Left ventricle myocardium inferior (tissue), 1 donor: Measurements from ENCODE around the gene OVCA2. TPM values are rescaled to one million over a fixed set of nuclear protein-coding genes. Genes with fewer than 3 reads are reported as not detected.

Source experiments
- DNase-seq: peaks from one replicate; pipeline ENCODE4 v3.0.0-alpha.2; 2020
- H3K27ac ChIP-seq: fragments of 200-600 bp; replicated peaks from 2 replicates; pipeline ENCODE4 v1.8.0; 2021
- H3K27me3 ChIP-seq: fragments of 200-600 bp; 2 replicates; pipeline ENCODE4 v1.8.0; 2021; ENCODE audit warnings: low read depth
- H3K36me3 ChIP-seq: fragments of 200-600 bp; 2 replicates; pipeline ENCODE4 v1.8.0; 2021
- H3K4me1 ChIP-seq: fragments of 200-600 bp; 2 replicates; pipeline ENCODE4 v1.8.0; 2021
- H3K4me3 ChIP-seq: fragments of 200-600 bp; 2 replicates; pipeline ENCODE4 v1.8.0; 2021; ENCODE audit warnings: mild to moderate bottlenecking, moderate library complexity
- H3K9me3 ChIP-seq: fragments of 200-600 bp; replicated peaks from 2 replicates; pipeline ENCODE4 v1.8.0; 2021
- intact Hi-C: fragments of 100-400 bp; cut with micrococcal nuclease; formaldehyde crosslinking; loops from one replicate; pipeline ENCODE4 v1.11.0; 2022
- total RNA-seq: library from RNA; stranded (reverse); fragmentation: NEBNext Ultra II Directional; extraction: Animal tissue kit (Norgen Biotek cat#: 25700); gene quantifications from one replicate; pipeline ENCODE4 v1.2.1, GENCODE V29; 2021
- TF ChIP-seq, protein P1 (sequence below): fragments of 200-600 bp; IDR thresholded peaks from 2 replicates; pipeline ENCODE4 v1.8.0; 2021; ENCODE audit warnings: antibody characterized with exemption, mild to moderate bottlenecking, borderline replicate concordance
- donor health status: DM: no; HTN: yes; CAD: no; lungs with severe emphysema.

OVCA2 gene
- total RNA-seq, 1 donor from 2014 or later: 16.6 TPM

DNA sequence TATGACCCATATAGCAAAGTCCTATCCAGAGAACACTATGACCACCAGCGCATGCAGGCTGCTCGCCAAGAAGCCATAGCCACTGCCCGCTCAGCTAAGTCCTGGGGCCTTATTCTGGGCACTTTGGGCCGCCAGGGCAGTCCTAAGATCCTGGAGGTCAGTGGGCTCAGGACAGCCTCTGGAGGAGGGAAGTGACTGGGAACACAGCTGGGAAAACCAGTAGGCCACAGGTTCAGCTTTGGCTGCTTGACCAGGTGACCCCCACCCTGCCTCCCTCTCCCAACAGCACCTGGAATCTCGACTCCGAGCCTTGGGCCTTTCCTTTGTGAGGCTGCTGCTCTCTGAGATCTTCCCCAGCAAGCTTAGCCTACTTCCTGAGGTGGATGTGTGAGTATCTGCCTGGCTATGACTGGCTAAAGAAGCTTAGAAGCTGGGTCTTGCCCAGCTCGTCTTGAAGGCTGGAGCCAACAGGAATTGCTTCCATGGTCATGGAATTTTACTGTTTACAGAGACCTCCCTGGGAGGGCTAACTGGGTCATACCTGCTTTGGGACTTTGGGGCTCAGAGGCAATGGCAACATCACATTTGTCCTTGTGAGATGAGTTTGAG lies 1.5 kb upstream of the OVCA2 start:
- H3K9me3 ChIP-seq: no peaks in the 10 kb centered on the region
- intact Hi-C loops: no loop called here
- H3K4me3 ChIP-seq: no peak overlapping the region
- TF ChIP-seq, protein P1, sequence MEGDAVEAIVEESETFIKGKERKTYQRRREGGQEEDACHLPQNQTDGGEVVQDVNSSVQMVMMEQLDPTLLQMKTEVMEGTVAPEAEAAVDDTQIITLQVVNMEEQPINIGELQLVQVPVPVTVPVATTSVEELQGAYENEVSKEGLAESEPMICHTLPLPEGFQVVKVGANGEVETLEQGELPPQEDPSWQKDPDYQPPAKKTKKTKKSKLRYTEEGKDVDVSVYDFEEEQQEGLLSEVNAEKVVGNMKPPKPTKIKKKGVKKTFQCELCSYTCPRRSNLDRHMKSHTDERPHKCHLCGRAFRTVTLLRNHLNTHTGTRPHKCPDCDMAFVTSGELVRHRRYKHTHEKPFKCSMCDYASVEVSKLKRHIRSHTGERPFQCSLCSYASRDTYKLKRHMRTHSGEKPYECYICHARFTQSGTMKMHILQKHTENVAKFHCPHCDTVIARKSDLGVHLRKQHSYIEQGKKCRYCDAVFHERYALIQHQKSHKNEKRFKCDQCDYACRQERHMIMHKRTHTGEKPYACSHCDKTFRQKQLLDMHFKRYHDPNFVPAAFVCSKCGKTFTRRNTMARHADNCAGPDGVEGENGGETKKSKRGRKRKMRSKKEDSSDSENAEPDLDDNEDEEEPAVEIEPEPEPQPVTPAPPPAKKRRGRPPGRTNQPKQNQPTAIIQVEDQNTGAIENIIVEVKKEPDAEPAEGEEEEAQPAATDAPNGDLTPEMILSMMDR: no peak
- no peaks in the 10 kb centered on the region for H3K27me3 ChIP-seq
- H3K27ac ChIP-seq: no peak overlapping the region
- peaks cover 53% of the 10 kb centered on the region for H3K36me3 ChIP-seq
- DNase-seq: no peak
- H3K4me1 ChIP-seq: peaks cover 44% of the 10 kb centered on the region

DNA sequence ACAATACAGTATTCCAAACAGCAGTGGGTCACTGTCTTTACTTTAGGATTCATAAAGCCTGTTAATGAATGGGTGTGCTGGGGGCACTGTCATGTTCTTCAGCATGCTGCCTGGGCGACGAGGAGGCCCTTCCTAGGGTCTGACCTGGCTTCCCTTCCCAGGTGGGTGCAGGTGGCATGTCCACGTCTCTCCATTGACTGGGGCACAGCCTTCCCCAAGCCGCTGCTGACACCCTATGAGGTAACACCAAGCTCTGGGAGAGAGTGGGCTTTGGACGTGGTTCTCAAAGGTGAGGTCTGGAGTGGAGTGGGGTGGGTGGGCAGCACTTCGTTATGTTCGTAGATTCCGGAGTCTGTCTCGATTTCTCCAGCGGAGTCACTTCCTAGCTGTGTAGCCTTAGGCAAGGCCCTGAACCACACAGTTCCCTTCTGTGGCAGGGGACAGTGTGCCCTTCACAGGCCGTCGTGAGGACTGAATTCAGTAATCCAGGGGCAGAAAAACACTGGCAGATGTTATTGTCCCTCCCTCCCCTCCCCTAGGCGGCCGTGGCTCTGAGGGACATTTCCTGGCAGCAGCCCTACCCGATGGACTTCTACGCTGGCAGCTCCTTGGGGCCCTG lies 771 bp upstream of the OVCA2 start:
- no peaks in the 10 kb centered on the region for H3K9me3 ChIP-seq
- intact Hi-C loops: no loop called here
- no peaks in the 10 kb centered on the region for H3K27me3 ChIP-seq
- H3K4me3 ChIP-seq: peak overlapping the region; percentile 88
- DNase-seq: no peak
- H3K36me3 ChIP-seq: peaks cover 47% of the 10 kb centered on the region
- TF ChIP-seq, protein P1: no peak
- H3K27ac ChIP-seq: peak overlapping the region; percentile 96
- H3K4me1 ChIP-seq: peaks cover 44% of the 10 kb centered on the region

DNA sequence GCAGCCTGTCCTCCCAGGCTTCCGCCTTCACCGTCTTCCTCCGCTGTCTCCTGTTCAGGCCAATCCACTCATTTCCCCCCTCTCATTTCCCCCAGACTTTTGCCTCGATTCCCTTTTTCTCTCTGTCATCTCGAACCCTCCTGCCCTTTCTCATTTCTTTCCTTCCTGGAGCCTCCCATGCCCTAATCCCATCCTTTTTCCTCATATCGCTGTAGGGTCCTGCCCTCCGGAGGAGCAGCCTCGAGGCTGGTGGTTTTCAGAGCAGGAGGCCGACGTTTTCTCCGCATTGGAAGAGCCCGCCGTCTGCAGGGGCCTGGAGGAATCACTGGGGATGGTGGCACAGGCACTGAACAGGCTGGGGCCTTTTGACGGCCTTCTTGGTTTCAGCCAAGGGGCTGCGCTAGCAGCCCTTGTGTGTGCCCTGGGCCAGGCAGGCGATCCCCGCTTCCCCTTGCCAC lies 597 bp downstream of the OVCA2 start:
- Histone ChIP-seq H3K4me1 (peaks cover 44% of the 10 kb centered on the region), H3K27ac (peak overlapping the region; percentile 96), H3K27me3 (no peaks in the 10 kb centered on the region), H3K9me3 (no peaks in the 10 kb centered on the region), H3K36me3 (peaks cover 33% of the 10 kb centered on the region), H3K4me3 (peak overlapping the region; percentile 88)
- DNase-seq: no peak
- TF ChIP-seq, protein P1: no peak
- intact Hi-C loops: no loop called here

DNA sequence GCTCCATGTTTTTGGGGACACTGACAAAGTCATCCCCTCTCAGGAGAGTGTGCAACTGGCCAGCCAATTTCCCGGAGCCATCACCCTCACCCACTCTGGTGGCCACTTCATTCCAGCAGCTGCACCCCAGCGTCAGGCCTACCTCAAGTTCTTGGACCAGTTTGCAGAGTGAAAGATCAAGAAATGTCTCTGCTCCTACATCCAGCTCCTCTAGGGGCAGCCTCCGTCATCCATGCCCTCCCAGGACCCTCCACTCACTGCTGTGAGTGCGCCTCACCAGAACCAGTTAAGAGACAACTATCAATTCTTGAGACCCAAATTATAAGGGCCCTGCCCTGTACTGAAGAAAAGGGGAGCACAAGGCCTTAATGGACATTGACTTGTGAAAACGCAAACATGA lies 1.1 kb downstream of the OVCA2 start:
- Histone ChIP-seq H3K27me3 (no peaks in the 10 kb centered on the region), H3K36me3 (peaks cover 28% of the 10 kb centered on the region), H3K4me1 (peaks cover 44% of the 10 kb centered on the region), H3K9me3 (no peaks in the 10 kb centered on the region), H3K4me3 (peak overlapping the region; percentile 88), H3K27ac (peak overlapping the region; percentile 96)
- intact Hi-C loops: no loop called here
- DNase-seq: no peak
- TF ChIP-seq, protein P1: no peak

DNA sequence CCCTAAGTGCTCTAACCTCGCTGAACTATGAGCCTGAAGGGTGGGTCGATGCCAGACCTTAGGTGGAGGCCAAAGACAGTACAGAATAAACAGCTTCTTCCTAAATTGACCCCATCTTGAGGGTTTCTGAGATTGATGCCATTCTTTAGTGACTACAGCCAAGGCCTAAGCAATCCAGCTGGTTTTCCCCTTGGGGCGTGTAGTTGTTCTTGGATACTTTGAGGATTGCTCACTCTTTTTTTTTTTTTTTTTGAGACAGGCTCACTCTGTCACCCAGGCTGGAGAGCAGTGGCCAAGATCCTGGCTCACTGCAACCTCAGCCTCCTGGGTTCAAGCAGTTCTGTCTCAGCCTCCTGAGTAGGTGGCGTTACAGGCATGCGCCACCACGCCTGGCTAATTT lies 2.0 kb downstream of the OVCA2 start:
- no peaks in the 10 kb centered on the region for H3K9me3 ChIP-seq
- TF ChIP-seq, protein P1: no peak
- H3K4me3 ChIP-seq: no peak overlapping the region
- intact Hi-C loops: no loop called here
- DNase-seq: no peak
- H3K27ac ChIP-seq: no peak overlapping the region
- peaks cover 28% of the 10 kb centered on the region for H3K36me3 ChIP-seq
- H3K27me3 ChIP-seq: no peaks in the 10 kb centered on the region
- H3K4me1 ChIP-seq: peaks cover 47% of the 10 kb centered on the region
